B cell (primary cell): ENCODE data around the gene RD3L. TPM values are rescaled to one million over a fixed set of nuclear protein-coding genes. Genes with fewer than 3 reads are reported as not detected.

Source experiments
- ATAC-seq: fragments of 200-7000 bp; cut with Tn5 transposase; one replicate; pipeline ENCODE4 v1.10.0; 2021; ENCODE audit warnings: low read depth, mild to moderate bottlenecking, moderate number of reproducible peaks, moderate library complexity
- CTCF ChIA-PET: fragments of 350-600 bp; sonication (Branson Sonifier 250); formaldehyde crosslinking; loops from one replicate; lab custom pipeline; 2021; ENCODE audit warnings: antibody characterized with exemption, inconsistent platforms; lab: Charles Lee
- POLR2A ChIA-PET: fragments of 350-600 bp; sonication (Branson Sonifier 250); formaldehyde crosslinking; loops from one replicate; lab custom pipeline; 2021; ENCODE audit warnings: antibody characterized with exemption; lab: Charles Lee
- DNase-seq: peaks from one replicate; pipeline ENCODE4 v3.0.0; 2013
- H2AFZ ChIP-seq: 2 replicates; pipeline ENCODE4 v1.6.1; 2012; ENCODE audit warnings: mild to moderate bottlenecking, low read depth, low read length; ENCODE audit not compliant: insufficient read depth, poor library complexity, severe bottlenecking
- H3K27ac ChIP-seq, 2 donors: 1 replicate in 1 of 2; 2 replicates in 1 of 2; pipeline ENCODE4 v1.5.1; 2012 to 2013; ENCODE audit warnings: low read length in 2 of 2, mild to moderate bottlenecking in 2 of 2, moderate library complexity in 1 of 2
- H3K27me3 ChIP-seq, 4 experiments: fragments of 200-600 bp in 1 of 4; sonication (generic) in 1 of 4; replicated peaks in 1 of 4; 1 replicate in 2 of 4; 2 replicates in 2 of 4; pipeline versions ENCODE4 v1.6.1 to v1.7.0; 2013 to 2016; ENCODE audit warnings: low read length in 3 of 4, mild to moderate bottlenecking in 2 of 4, mixed read lengths in 1 of 4, moderate library complexity in 1 of 4; ENCODE audit not compliant: insufficient read depth in 4 of 4, control insufficient read depth in 3 of 4; ENCODE audit errors: control extremely low read depth in 1 of 4
- H3K36me3 ChIP-seq, 2 experiments: replicated peaks in 1 of 2; 1 replicate in 1 of 2; 2 replicates in 1 of 2; pipeline versions ENCODE4 v1.6.1 to v1.7.1; 2013; ENCODE audit warnings: low read length in 1 of 2; ENCODE audit not compliant: insufficient read depth in 2 of 2, control insufficient read depth in 1 of 2; ENCODE audit errors: control extremely low read depth in 1 of 2, extremely low read depth in 1 of 2
- H3K4me1 ChIP-seq, 2 donors: fragments of 200-600 bp in 1 of 2; sonication (generic) in 1 of 2; 1 replicate in 1 of 2; 2 replicates in 1 of 2; pipeline versions ENCODE4 v1.5.1 to v1.6.1; 2013 to 2017; ENCODE audit warnings: low read length in 2 of 2; ENCODE audit not compliant: control insufficient read depth in 2 of 2, insufficient read depth in 2 of 2
- H3K4me2 ChIP-seq: replicated peaks from 2 replicates; pipeline ENCODE3; 2012; ENCODE audit warnings: mild to moderate bottlenecking, low read depth, low read length; ENCODE audit not compliant: poor library complexity, severe bottlenecking
- H3K4me3 ChIP-seq, 5 experiments: fragments of 200-600 bp in 1 of 5; sonication (generic) in 1 of 5; 1 replicate in 3 of 5; 2 replicates in 2 of 5; pipeline versions ENCODE4 v1.5.1 to v1.7.0; 2011 to 2016; ENCODE audit warnings: low read length in 4 of 5, mild to moderate bottlenecking in 4 of 5, low read depth in 2 of 5, control low read depth in 1 of 5, moderate library complexity in 1 of 5; ENCODE audit not compliant: insufficient read depth in 1 of 5; ENCODE audit errors: control extremely low read depth in 1 of 5, extremely low read depth in 1 of 5
- H3K79me2 ChIP-seq: fragments of 200-600 bp; sonication (generic); one replicate; pipeline ENCODE4 v1.6.0; 2016; ENCODE audit warnings: low read length; ENCODE audit not compliant: control insufficient read depth, insufficient read depth
- H3K9ac ChIP-seq: fragments of 200-600 bp; sonication (generic); 2 replicates; pipeline ENCODE4 v1.6.1; 2017; ENCODE audit warnings: mild to moderate bottlenecking, low read length, moderate library complexity
- H3K9me3 ChIP-seq, 3 donors: one replicate each; pipeline versions ENCODE4 v1.6.1 to v1.7.1; 2013; ENCODE audit warnings: low read length in 2 of 3; ENCODE audit not compliant: control insufficient read depth in 2 of 3, insufficient read depth in 1 of 3; ENCODE audit errors: control extremely low read depth in 1 of 3
- H4K20me1 ChIP-seq: 2 replicates; pipeline ENCODE4 v1.6.0; 2012; ENCODE audit warnings: mild to moderate bottlenecking, low read length; ENCODE audit not compliant: insufficient read depth, control insufficient read depth, poor library complexity, severe bottlenecking
- H3K27ac Mint-ChIP-seq: one replicate; pipeline ENCODE4 v1.8.0; 2021; ENCODE audit warnings: mixed read lengths
- H3K27me3 Mint-ChIP-seq: one replicate; pipeline ENCODE4 v1.8.0; 2021; ENCODE audit warnings: mixed read lengths
- H3K4me1 Mint-ChIP-seq: one replicate; pipeline ENCODE4 v1.8.0; 2021; ENCODE audit warnings: mixed read lengths
- H3K4me3 Mint-ChIP-seq: one replicate; pipeline ENCODE4 v1.8.0; 2021; ENCODE audit warnings: mixed read lengths
- H3K9me3 Mint-ChIP-seq: one replicate; pipeline ENCODE4 v1.8.0; 2022; ENCODE audit warnings: mixed read lengths; ENCODE audit not compliant: insufficient read depth
- CTCF ChIP-seq: fragments of 200-600 bp; IDR thresholded peaks from one replicate; pipeline ENCODE4 v1.8.0; 2022; ENCODE audit warnings: antibody characterized with exemption, mild to moderate bottlenecking
- EZH2 ChIP-seq: IDR thresholded peaks from 2 replicates; pipeline ENCODE4 v1.6.1; 2012; ENCODE audit warnings: borderline replicate concordance, low read depth, mild to moderate bottlenecking, moderate library complexity, low read length; ENCODE audit not compliant: insufficient read depth, poor library complexity, severe bottlenecking
- WGBS: methylation state at CpG from one replicate; pipeline ENCODE4 v1.1.5; 2013; ENCODE audit warnings: missing lambda C conversion rate; ENCODE audit not compliant: insufficient coverage; 5-methylcytosine and 5-hydroxymethylcytosine counted together
- intact Hi-C: fragments of 100-400 bp; cut with micrococcal nuclease; formaldehyde crosslinking; loops from one replicate; pipeline ENCODE4 v1.10.0; 2022
- polyA plus RNA-seq: library from polyadenylated mRNA; depleted of rRNA; stranded (reverse); fragments of >200 nt; gene quantifications from 2 replicates; pipeline ENCODE4 v1.2.3, GENCODE V29; 2012
- total RNA-seq, 2 donors: library from RNA; stranded (reverse); fragments of 120-200 nt in 1 of 2; gene quantifications; 1 replicate in 1 of 2; 2 replicates in 1 of 2; pipeline versions ENCODE4 v1.2.3 to v1.2.4, GENCODE V29; 2013 to 2022

The RD3L gene
- total and polyA plus RNA-seq, 2 donors (not counting 1 experiment from before 2014, with no cell fraction given): not detected

- H3K4me3 Mint-ChIP-seq: no peak overlapping the region
- no peak overlapping the region for H3K4me3 ChIP-seq
- H3K4me1 Mint-ChIP-seq: peaks cover 7% of the 10 kb centered on the region
- ChIA-PET POLR2A (no interaction called here), CTCF (no interaction called here)
- no peaks in the 10 kb centered on the region for H3K9me3 ChIP-seq
- no peaks in the 10 kb centered on the region for H3K4me1 ChIP-seq
- no peak overlapping the region for H3K27ac Mint-ChIP-seq
- no peak overlapping the region for H2AFZ ChIP-seq
- no peak overlapping the region for H3K27ac ChIP-seq
- no peaks in the 10 kb centered on the region for H3K79me2 ChIP-seq
- H3K27me3 Mint-ChIP-seq: peaks cover 7% of the 10 kb centered on the region
- H3K9me3 Mint-ChIP-seq: no peaks in the 10 kb centered on the region
- no peaks in the 10 kb centered on the region for H3K27me3 ChIP-seq
- no peak overlapping the region for H3K9ac ChIP-seq
- H4K20me1 ChIP-seq: no peaks in the 10 kb centered on the region
- H3K4me2 ChIP-seq: no peak overlapping the region
- intact Hi-C loops: no loop called here
- TF ChIP-seq CTCF (no peak), EZH2 (no peak)
- DNase-seq (no peak), ATAC-seq (no peak)
- H3K36me3 ChIP-seq: no peaks in the 10 kb centered on the region
- WGBS: 86% methylated on average over 2 of the region's 2 CpGs
Observed at GRCh38 chr14:103935102-103935501, 7.2 kb downstream of the RD3L start.

GRCh38 chr14:103932791-103933490 is 9.4 kb downstream of the RD3L start:
- Histone ChIP-seq H3K9ac (no peak overlapping the region), H2AFZ (no peak overlapping the region), H3K4me1 (no peaks in the 10 kb centered on the region), H4K20me1 (no peaks in the 10 kb centered on the region), H3K4me2 (no peak overlapping the region), H3K9me3 (peaks cover 0 to 2% (median 0%) of the 10 kb centered on the region in 3 donors), H3K27ac (no peak overlapping the region), H3K36me3 (no peaks in the 10 kb centered on the region), H3K27me3 (no peaks in the 10 kb centered on the region), H3K4me3 (no peak overlapping the region), H3K79me2 (no peaks in the 10 kb centered on the region)
- ChIA-PET CTCF (no interaction called here), POLR2A (no interaction called here)
- ATAC-seq (no peak), DNase-seq (no peak)
- H3K9me3 Mint-ChIP-seq: no peaks in the 10 kb centered on the region
- peaks cover 7% of the 10 kb centered on the region for H3K4me1 Mint-ChIP-seq
- WGBS: 82% methylated on average over 5 of the region's 11 CpGs
- H3K4me3 Mint-ChIP-seq: no peak overlapping the region
- no peak overlapping the region for H3K27ac Mint-ChIP-seq
- H3K27me3 Mint-ChIP-seq: peaks cover 6% of the 10 kb centered on the region
- TF ChIP-seq EZH2: no peak
- no peak for TF ChIP-seq CTCF
- intact Hi-C loops: no loop called here
